Measurements from ENCODE around the gene FAM9C. TPM values are rescaled to one million over a fixed set of nuclear protein-coding genes. Genes with fewer than 3 reads are reported as not detected.
A peak's percentile ranks its signal among the peaks of the same experiment; 100 is the strongest.

The FAM9C gene
- not detected in 2 replicates for total RNA-seq (2021)
- Bru-seq, nascent RNA, result not detected
- BruChase-seq, experiment 1, labeled RNA remaining after a 2-hour chase, result not detected
- BruChase-seq, experiment 2, labeled RNA remaining after a 6-hour chase, result not detected
- long read RNA-seq, result 0 reads

GRCh38 chrX:13044441-13044840, at the start of gene FAM9C:
TSS of gene FAM9C (minus strand) at chrX:13044620. CDS start at chrX:13043789, 831 bp downstream.
- ChIA-PET CTCF (no interaction called here), POLR2A (ENCODE audit: unreplicated experiment) (interaction anchor here (0.5 kb wide), 1 partner anchor 98 kb away, joined by 4 read pairs; no protein-coding TSS in a partner anchor)
- H2AFZ ChIP-seq, result no peak within 1 kb of the TSS
- H3K36me3 ChIP-seq (ENCODE audit: low read depth), result no peaks in the 10 kb centered on the region
- no peak within 1 kb of the TSS for H3K4me3 ChIP-seq
- peaks cover 13% of the 10 kb centered on the region; the same call in 1 of the 2 replicates for H3K4me1 ChIP-seq (replicated peaks; ENCODE audit: insufficient read depth)
- no peaks in the 10 kb centered on the region for H4K20me1 ChIP-seq (ENCODE audit: insufficient read depth)
- H3K9me3 ChIP-seq (ENCODE audit: insufficient read depth, low read depth), result no peaks in the 10 kb centered on the region
- H3K4me2 ChIP-seq, result no peak within 1 kb of the TSS
- H3K27me3 ChIP-seq (ENCODE audit: insufficient read depth, low read depth), result no peaks in the 10 kb centered on the region
- intact Hi-C loops (cut with micrococcal nuclease; ENCODE audit: unreplicated experiment), result no loop called here
- no peak for TF ChIP-seq CTCF (conservative IDR thresholded peaks at IDR 0.05)
- no peak for TF ChIP-seq EZH2 (IDR thresholded peaks at IDR 0.05; ENCODE audit: low read depth)
- DNase-seq, result no peak
- H3K9me2 ChIP-seq (ENCODE audit: insufficient read depth), result no peaks in the 10 kb centered on the region
- peaks cover 13% of the 10 kb centered on the region; the same call in 1 of the 2 replicates for H3F3A ChIP-seq (ENCODE audit: insufficient read depth, low read depth)
- H3K79me2 ChIP-seq (ENCODE audit: low read depth), result no peaks in the 10 kb centered on the region
- BruUV-seq (replicated peaks), result no TSS peak
- no peak within 1 kb of the TSS for H3K27ac ChIP-seq

GRCh38 chrX:13093529-13094140, 49.2 kb upstream of the FAM9C start:
- no peak overlapping the region for H2AFZ ChIP-seq
- no peak overlapping the region for H3K4me3 ChIP-seq
- ChIA-PET POLR2A (ENCODE audit: unreplicated experiment) (no interaction called here), CTCF (no interaction called here)
- no peak overlapping the region for H3K27ac ChIP-seq
- no peaks in the 10 kb centered on the region for H4K20me1 ChIP-seq (ENCODE audit: insufficient read depth)
- intact Hi-C loops (cut with micrococcal nuclease; ENCODE audit: unreplicated experiment), result no loop called here
- no peaks in the 10 kb centered on the region for H3K27me3 ChIP-seq (ENCODE audit: insufficient read depth, low read depth)
- no peak for TF ChIP-seq CTCF (conservative IDR thresholded peaks at IDR 0.05)
- no peak for TF ChIP-seq EZH2 (IDR thresholded peaks at IDR 0.05; ENCODE audit: low read depth)
- no peaks in the 10 kb centered on the region for H3K9me2 ChIP-seq (ENCODE audit: insufficient read depth)
- no peaks in the 10 kb centered on the region for H3K4me1 ChIP-seq (replicated peaks; ENCODE audit: insufficient read depth)
- H3K9me3 ChIP-seq (ENCODE audit: insufficient read depth, low read depth), result no peaks in the 10 kb centered on the region; the same call in 1 of the 2 replicates
- no TSS peak for BruUV-seq (replicated peaks)
- H3F3A ChIP-seq (ENCODE audit: insufficient read depth, low read depth), result no peaks in the 10 kb centered on the region
- no peak overlapping the region for H3K4me2 ChIP-seq
- H3K36me3 ChIP-seq (ENCODE audit: low read depth), result no peaks in the 10 kb centered on the region
- DNase-seq, result no peak
- H3K79me2 ChIP-seq (ENCODE audit: low read depth), result no peaks in the 10 kb centered on the region

- no peaks in the 10 kb centered on the region for H3K27me3 ChIP-seq (ENCODE audit: insufficient read depth, low read depth)
- H3K4me3 ChIP-seq, result no peak overlapping the region
- H3K79me2 ChIP-seq (ENCODE audit: low read depth), result no peaks in the 10 kb centered on the region
- H3K36me3 ChIP-seq (ENCODE audit: low read depth), result no peaks in the 10 kb centered on the region
- intact Hi-C loops (cut with micrococcal nuclease; ENCODE audit: unreplicated experiment), result no loop called here
- H3K9me3 ChIP-seq (ENCODE audit: insufficient read depth, low read depth), result no peaks in the 10 kb centered on the region; the same call in 1 of the 2 replicates
- ChIA-PET POLR2A (ENCODE audit: unreplicated experiment) (no interaction called here), CTCF (interaction anchor here (0.8 kb wide), 1 partner anchor 145 kb away, joined by 4 read pairs; no protein-coding TSS in a partner anchor)
- BruUV-seq (replicated peaks), result no TSS peak
- no peak overlapping the region for H2AFZ ChIP-seq
- peaks cover 3% of the 10 kb centered on the region; the same call in 1 of the 2 replicates for H3K4me1 ChIP-seq (replicated peaks; ENCODE audit: insufficient read depth)
- no peaks in the 10 kb centered on the region for H4K20me1 ChIP-seq (ENCODE audit: insufficient read depth)
- H3K9me2 ChIP-seq (ENCODE audit: insufficient read depth), result no peaks in the 10 kb centered on the region
- no peak overlapping the region for H3K27ac ChIP-seq
- no peak overlapping the region for H3K4me2 ChIP-seq
- peak in 1 of 2 experiments; percentile 38 for DNase-seq
- no peaks in the 10 kb centered on the region for H3F3A ChIP-seq (ENCODE audit: insufficient read depth, low read depth)
- no peak for TF ChIP-seq EZH2 (IDR thresholded peaks at IDR 0.05; ENCODE audit: low read depth)
These were observed 48.1 kb upstream of the FAM9C start for GRCh38 chrX:13092455-13092941.
